Choroid plexus epithelial cell (primary cell): Measurements from ENCODE around the gene DYRK2.

Source experiments
- DNase-seq: peaks from one replicate; pipeline ENCODE4 v3.0.0-alpha.2; 2010; ENCODE audit warnings: low read depth
- H3K4me3 ChIP-seq: 2 replicates; pipeline ENCODE4 v1.5.1; 2011; ENCODE audit warnings: low read depth, mild to moderate bottlenecking, control low read depth, low read length, moderate library complexity
- TF ChIP-seq, protein P1 (sequence below): conservative IDR thresholded peaks from 2 replicates; pipeline ENCODE4 v1.5.1; 2011; ENCODE audit warnings: low read depth, mild to moderate bottlenecking, control low read depth, inconsistent platforms, low read length, moderate library complexity

DYRK2 gene

DNA sequence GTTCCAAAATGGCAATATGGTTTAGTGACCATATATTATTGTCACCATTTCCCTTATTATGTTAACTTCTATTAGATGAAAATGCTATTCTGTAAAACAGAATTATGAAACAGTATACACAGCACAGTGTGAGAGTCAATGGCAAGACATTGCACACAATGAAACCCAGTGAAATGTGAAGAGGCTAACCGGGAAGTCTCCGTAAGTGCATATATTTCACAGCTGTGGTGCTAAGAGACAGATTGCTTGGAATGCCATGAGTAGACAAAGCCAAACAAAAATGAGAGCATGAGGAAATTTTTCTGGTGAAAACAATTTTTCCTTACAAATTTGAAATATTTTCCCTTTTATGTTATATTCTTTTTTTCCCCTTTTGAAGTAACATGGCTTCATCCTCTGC lies 49.4 kb downstream of the DYRK2 start:
- TF ChIP-seq, protein P1, sequence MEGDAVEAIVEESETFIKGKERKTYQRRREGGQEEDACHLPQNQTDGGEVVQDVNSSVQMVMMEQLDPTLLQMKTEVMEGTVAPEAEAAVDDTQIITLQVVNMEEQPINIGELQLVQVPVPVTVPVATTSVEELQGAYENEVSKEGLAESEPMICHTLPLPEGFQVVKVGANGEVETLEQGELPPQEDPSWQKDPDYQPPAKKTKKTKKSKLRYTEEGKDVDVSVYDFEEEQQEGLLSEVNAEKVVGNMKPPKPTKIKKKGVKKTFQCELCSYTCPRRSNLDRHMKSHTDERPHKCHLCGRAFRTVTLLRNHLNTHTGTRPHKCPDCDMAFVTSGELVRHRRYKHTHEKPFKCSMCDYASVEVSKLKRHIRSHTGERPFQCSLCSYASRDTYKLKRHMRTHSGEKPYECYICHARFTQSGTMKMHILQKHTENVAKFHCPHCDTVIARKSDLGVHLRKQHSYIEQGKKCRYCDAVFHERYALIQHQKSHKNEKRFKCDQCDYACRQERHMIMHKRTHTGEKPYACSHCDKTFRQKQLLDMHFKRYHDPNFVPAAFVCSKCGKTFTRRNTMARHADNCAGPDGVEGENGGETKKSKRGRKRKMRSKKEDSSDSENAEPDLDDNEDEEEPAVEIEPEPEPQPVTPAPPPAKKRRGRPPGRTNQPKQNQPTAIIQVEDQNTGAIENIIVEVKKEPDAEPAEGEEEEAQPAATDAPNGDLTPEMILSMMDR, result no peak

DNA sequence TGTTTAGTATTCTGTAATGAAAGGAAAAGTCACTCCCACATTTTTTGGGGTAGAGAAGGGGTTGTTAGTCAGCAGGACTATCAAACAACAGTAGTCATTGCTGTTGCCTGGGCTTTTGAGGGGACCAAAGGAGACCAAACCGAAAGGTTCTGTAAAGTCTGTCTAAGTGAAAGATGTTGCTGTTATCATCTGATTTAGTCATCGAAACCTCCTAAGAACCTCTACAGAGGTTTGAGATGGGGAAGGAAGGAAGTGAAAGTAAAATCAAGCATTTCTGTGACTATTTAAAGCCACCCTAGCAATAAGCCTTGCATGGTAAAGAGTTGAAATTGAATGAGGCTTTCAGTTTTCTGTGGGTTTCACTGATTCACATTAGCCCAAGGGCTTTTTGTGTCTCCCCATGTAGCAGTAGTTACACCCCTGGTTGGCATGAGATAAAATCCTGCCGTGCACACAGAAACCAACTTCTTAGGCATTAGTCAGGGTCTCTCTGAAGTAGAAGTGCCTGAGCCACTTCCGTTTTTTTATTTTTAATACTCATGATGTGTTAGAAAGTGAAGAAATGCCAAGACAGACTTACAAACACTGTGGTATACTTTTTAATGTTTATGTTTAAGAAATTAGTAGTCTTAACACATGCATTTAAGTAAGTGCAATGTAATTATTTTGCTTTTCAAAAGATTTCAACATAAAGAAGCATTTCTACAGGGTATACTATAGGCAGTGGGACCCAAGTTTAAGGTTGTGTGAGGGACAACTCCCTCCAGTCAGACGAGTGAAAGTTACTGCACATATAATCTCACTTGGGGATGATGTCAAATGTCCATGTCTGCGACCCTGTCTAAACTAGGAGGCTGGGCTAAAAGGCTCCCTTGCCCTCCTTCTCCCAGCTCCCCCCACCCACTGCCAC lies 50.4 kb downstream of the DYRK2 start:
- peak; percentile 40 for DNase-seq
- TF ChIP-seq, protein P1, result no peak
- peak overlapping the region; percentile 14 for H3K4me3 ChIP-seq

More for the DNA sequence above, 49.4 kb downstream of the DYRK2 start:
- no peak overlapping the region for H3K4me3 ChIP-seq
- DNase-seq, result no peak

DNA sequence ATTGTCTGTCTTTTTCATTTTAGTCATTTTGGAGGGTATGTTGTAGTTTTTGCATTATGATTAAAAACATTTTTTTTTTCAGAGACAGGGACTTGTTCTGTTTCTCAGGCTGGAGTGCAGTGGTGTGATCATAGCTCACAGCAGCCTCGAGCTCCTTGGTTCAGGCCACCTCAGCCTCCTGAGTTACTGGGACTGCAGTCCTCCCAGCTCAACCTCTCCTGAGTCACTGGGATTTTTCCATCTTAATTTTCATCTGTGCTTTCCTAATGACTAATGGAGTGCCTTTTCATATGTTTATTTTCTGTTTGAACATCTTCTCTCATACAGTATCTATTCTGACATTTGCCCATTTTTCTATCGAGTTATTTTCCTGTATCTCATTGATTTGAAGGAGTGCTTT lies 52.6 kb downstream of the DYRK2 start:
- DNase-seq, result no peak
- TF ChIP-seq, protein P1, result no peak
- no peak overlapping the region for H3K4me3 ChIP-seq

DNA sequence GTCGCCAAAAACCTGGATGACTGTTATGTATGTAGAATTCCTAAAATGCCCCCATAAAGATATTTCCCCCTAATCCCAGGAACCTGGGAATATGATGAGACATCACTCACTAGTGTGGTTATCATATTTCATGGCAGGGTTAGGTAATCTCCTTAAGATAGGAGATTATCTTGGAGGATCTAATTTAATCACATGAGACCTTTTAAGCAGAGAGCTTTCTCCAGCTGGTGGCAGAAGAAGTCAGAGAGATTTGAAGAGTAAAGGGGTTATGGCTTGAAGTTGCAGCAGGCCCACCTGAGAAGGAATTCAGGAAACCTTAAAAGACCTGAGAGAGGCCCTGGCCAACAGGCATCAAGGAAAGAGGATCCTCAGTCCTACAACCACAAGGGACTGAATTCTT lies 53.6 kb downstream of the DYRK2 start:
- no peak overlapping the region for H3K4me3 ChIP-seq
- DNase-seq, result no peak
- TF ChIP-seq, protein P1, result no peak

DNA sequence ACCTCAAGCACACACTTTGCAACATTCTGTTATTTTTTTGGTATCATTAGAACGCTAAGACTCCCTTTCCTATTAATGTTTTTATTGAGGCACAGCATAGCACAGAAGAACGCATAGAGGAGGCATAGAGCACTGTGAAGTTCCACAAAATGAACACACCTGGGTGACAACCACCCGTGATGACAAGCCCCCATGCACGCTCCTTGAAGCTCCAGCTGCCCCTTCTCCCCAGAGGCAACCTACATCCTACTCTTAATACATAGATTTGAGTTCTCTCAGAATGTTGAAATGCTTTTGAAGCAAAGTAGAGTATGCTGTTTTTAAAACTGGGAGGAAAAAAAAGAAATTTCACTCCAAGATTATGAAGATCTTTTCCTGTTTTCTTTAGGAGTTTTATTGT lies 55.5 kb downstream of the DYRK2 start:
- DNase-seq, result no peak
- H3K4me3 ChIP-seq, result no peak overlapping the region
- TF ChIP-seq, protein P1, result no peak

DNA sequence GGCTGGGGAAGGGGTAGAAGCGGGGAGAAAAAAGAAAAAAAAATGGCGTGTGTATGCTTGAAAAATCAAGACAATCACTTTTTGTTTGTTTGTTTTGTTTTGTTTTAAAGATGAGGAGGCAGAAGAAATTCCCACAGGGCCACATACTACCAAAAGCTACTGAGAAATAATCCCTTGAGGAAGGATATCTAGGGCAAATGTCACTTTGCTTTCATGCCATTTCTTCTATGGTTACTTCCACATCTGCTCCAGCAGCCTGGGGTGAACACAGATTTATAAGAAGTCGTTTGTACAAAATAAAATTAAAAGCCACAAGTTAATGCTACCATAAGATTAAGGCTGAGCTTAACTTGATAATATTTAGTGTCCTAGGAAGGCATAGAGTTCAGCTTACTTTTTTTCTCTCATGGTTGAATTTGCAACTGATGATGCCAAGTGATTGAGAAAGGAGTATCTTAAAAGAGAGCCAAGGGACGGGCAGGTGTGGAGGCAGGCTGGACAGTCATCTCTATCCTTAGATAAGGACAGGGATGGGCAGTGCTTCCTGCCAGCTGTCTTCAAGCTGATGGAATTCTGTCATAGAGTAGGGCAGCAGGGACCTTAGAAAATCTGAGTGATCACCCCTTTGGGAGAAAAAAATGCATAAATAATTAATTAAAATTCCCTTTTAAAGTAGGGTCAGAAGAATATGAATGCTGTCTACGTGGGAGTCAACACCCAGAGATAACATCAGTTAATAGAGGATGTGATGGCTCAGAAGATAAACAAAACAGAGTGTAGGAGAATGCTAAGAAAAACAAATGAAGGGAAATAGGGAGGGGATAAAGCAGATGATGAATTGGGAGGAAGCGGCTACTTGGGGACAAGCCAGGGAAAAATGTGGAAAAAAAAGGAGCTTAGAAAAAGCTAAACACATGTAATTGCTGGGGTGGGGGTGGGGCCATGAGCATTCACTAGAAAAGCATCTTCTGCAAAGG lies 57.1 kb downstream of the DYRK2 start:
- H3K4me3 ChIP-seq, result no peak overlapping the region
- TF ChIP-seq, protein P1, result no peak
- peak; percentile 68 for DNase-seq
